HG03378 (cell line): ENCODE measurements around the gene HMGN1.
"Not testable (repeated sequence)": the region's sequence is repeated elsewhere in the genome, so short reads cannot be mapped to it uniquely, and the experiment has no call there.

Source experiments
- ATAC-seq: cut with Tn5 transposase; IDR thresholded peaks from one replicate; pipeline ENCODE4 v1.9.1; 2021; ENCODE audit warnings: mild to moderate bottlenecking, moderate library complexity; ENCODE audit not compliant: unreplicated experiment

Gene HMGN1

DNA sequence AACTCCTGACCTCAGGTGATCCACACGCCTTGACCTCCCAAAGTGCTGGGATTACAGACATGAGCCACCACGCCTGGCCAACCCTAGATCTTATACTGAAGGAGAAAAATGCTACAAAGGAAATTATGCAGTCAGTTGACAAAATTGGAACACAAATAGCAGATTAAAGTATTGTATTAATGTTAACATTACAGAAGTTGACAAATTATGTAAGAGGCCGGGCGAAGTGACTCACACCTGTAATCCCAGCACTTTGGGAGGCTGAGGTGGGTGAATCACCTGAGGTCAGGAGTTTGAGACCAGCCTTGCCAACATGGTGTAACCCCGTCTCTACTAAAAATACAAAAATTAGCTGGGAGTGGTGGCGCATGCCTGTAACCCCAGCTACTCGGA lies 21.0 kb upstream of the HMGN1 start:
- ATAC-seq: not testable (repeated sequence)

DNA sequence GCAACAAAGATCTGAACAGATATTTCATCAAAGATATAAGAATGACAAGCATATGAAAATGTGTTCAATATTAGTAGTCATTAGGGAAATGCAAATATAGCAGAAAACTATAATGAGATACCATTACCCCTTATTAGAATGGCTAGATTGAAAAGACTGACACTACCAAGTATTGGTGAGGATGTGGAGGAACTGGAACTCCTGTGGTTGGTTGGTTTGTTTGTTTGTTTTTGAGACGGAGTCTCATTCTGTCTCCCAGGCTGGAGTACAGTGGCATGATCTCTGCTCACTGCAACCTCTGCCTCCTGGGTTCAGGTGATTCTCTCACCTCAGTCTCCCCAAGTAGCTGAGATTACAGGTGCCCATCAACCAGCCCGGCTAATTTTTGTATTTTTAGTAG lies 18.9 kb upstream of the HMGN1 start:
- ATAC-seq: no peak

DNA sequence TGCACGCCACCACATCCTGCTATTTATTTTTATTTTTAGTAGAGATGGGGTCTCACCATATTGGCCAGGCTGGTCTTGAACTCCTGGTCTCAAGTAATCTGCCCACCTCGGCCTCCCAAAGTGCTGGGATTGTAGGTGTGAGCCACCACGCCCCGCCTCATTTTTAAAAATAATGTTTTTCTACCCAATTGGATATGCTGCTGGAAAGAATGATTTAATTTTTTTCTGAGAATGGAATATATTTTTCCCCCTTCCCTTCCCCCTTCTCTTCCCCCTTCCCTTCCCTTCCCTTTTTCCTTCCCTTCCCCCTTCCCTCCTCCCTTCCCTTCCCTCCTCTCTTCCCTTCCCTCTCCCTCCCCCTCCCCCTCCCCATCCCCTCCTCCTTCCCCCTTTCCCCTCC lies 17.7 kb upstream of the HMGN1 start:
- ATAC-seq: no peak

DNA sequence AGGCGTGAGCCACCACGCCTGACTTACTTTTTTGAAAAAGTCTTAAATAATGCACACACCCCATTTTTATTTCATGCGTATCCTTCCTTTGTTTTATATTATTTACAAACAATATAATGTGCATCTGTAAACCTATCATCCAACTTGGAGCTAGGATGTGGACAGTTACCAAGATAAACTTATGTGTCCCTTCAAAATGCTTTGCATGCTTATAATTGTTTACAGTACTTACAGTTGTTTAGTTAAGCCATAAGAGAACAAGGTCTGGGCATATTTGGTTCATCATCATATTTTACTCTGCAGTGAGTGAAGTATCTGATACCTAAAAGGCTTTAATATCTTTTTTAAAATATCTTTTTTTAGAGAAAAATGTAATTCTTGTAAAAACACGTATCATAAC lies 16.1 kb upstream of the HMGN1 start:
- no peak for ATAC-seq

DNA sequence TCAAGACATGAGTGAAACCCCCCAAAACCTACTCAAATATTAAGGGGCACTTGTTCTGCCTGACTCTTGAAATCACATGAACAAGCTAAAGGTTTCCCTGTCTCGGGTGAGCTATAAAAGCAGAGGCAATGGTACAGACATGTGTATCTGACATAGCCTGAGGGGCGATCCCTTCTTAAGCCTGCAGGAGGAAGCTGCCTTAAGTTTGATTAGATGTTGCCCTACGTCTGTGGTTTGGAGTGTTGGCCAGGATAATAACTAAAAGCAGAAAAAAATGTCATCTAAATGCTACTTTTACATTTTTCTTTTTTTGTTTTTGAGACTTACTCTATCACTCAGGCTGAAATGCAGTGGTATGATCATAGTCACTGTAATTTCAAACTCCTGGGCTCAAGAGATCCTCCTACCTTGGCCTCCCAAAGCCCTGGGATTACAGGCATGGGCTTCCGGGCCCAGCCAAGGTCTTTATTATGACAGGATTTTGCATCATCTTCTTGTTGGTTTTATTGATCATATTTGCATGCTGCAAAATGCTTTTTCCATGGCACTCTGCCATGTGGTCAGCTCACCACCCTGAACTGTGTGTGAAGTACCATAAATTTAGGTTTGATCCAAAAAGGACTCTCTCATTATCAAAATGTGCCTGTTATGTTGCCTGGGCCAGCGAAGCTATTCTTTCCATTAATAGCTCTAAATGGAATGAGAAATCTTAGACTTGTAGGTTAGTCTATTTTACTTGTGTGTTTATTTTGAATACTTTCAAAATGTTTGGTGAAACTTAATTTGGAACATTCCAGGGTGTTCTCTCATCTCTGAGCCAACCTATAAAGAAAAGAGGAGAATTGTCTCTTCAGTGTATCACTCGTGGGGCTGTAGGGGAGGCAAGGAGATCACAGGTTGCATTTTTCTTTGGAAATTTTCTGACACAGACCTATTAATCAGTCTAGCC lies 15.0 kb upstream of the HMGN1 start:
- ATAC-seq: no peak

DNA sequence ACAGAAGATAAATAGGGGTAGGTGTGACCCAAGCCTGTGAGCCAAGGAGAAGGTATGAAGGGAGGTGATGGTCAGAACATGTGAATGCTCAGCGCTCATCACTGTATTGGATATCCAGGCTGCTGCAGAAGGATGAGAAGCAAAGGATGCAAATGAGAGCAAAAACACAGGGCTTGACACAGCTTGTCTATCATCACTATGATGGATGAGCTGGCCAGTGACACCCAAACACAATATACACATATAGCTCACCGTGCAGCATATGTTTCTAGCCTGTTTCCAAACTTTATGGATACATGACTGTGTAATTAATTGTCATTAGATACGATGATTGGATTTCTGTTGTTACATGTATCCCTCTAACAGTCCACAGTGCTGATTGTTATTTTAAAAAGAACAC lies 13.8 kb upstream of the HMGN1 start:
- ATAC-seq: no peak

DNA sequence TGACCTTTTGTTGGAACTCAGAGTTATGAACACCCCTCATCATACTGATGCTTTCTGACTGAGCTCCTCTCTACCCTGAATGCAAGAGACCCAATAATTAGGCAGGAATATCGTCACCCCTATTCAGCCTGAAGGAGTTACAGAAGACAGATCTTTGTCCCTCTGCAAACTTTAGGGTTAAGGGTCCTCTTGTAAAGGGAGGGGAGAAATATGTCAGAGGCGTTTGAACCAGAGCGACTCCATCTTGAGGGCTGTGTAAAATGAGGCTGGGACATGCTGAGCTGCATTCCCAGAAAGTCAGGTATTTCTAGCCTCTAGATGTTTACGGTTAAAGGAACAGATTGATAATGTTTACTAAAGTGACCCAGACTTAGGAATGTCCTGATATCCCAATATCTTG lies 10.5 kb upstream of the HMGN1 start:
- ATAC-seq: no peak

DNA sequence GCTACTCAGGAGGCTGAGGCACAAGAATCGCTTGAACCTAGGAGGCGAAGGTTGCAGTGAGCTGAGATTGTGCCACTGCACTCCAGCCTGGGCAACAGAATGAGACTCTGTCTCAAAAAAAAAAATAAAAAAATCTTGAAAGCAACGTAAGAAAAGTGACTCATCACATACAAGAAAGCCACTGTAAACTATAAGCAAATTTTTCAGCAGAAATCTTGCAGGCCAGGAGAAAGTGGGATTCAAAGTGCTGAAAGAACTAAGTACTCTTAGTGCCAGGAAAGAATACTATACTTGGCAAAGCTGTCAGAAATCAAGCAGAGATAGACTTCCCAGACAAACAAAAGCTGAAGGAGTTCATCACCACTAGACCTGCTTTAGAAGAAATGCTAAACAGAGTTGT lies 4.4 kb upstream of the HMGN1 start:
- ATAC-seq: no peak

DNA sequence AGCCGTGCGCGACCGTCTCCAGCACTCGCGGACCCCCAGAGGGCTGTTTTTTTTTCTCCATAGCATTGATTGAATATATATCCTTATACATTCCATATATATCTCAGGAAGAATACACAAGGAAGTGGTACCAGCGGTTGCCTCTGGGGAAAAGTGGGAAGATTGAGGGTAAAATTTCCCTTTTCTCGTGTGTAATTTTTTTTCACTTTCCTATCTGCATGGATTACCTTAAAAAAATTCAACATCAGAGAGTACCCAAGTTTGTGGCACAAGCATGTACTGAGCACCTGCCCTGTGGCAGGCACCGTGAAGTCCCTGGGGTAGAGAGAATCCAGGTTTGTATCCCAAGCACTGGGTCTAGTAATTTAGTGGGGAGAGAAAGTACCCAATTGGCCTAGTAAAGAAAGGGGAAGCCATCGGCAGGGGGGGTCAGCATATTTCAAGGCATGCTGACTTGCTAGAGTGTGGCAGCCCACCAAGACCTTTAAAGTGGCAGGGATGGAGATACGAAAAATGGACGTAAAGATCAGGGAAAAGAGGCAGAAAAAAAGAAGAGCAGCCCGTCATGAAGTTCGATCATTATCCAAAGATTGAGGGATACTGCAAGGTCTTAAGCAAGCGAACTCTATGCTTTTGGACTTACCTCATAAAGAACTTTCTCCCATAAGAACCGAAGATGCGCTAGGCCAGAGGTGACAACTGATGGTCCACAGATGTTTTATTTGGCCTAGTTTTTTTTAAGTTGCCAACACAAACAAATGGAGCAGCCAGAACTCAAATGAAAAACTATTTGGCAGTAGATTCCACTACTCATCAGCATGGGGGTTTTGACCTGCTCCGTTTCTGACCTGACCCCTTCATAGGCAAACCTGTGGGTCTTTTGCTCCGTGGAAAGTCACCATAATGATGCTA lies 1.5 kb upstream of the HMGN1 start:
- no peak for ATAC-seq

DNA sequence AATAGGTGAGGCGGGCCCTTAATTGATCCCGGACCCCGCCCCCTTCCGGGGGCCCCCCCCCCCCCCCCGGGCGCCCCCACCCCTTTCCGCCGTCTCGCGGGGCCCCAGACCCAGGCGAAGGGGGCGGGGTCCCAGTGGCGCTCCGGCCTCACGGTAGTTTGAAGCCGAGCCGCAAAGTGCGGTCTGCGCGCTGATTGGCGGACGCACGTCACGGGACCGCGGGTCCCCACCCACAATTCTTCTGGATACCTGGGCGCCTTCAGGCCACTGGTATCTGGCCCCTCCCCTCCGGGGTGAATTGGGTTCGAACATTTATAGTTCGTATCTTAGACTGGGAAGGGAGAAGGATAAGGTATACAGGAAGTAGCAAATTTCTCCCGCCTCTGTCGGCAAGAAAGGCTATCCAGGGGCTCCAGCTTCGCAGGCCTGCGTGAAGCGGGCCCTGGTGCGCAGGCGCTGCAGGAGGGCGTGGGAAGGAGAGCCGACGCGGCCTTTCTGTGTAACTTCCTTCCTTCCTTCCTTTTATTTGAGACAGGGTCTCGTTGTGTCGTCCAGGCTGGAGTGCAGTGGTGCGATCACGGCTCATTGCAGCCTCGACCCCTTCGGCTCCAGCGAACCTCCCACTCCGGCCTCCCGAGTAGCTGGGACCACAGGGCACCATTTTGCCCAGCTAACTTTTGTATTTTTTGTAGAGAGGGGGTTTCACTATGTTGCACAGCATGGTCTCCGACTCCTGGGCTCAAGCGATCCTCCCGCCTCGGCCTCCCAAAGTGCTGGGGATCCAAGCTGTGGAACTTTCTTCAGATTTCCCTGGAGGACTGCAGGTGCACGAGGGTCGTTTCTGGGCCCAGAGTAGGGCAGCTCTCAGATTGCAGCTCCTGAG lies 564 bp upstream of the HMGN1 start:
- peak; percentile 89 for ATAC-seq

DNA sequence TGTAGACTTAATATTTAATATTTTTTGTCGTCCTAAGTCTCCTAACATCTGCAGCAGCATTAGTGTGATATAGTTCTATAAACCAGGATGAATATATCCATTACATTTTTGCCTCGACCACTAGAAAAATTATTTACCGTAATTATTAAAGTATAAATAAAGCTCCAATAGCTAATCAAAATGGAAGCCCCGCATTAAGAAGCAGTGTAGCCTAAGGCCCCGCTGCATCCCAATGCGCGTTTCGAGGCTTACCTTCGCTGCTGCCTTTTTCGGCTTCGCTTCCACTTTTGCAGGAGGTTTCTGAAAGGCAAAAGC lies 891 bp downstream of the HMGN1 start:
- peak; percentile 1 for ATAC-seq

DNA sequence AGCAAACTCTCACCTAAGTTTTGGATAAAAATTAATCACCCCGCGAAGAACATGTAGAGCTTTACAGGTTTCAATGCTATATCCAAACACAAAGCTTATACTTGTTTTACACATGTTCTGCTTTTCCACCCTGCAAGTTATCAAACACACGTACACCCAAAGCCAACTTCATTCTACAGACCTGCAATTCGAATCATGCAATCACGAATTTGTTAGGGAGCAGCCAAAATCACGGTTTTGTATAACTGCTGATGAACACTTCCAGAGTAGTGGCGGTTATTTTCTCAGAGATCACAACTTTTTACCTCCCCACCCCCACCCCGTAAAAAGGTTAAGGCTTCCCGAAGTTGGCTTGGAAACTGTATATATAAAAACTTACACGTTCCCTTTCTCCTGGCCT lies 1.4 kb downstream of the HMGN1 start:
- ATAC-seq: no peak

DNA sequence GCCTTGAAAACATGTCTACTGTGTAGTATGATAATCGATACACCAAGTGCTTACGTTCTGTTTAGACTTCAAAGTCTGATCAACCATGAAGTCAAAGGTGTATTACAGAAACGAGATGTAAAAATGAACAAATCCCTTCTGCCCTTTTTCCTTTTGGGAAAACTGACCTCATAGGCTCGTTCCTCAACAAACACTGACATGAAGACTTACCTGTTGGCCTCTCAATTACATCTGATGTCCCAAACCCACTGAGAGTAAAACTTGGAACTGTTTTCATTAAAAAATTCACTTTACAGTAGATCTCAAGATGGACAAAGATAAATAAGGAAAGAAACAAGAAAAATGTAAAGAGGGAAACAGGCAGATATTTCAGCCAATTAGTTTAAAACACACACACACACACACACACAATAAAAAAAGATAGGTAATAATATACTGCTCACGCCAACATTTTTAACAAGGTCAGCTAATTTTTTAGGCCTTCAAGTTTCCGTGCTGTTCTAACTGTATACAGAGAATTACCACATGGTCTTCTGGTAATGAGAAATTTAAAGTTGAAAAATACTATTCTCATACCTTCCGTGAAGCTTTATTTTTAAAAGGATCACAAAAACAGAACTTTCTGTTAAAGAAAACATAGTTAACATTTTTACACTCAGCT lies 2.1 kb downstream of the HMGN1 start:
- ATAC-seq: no peak

DNA sequence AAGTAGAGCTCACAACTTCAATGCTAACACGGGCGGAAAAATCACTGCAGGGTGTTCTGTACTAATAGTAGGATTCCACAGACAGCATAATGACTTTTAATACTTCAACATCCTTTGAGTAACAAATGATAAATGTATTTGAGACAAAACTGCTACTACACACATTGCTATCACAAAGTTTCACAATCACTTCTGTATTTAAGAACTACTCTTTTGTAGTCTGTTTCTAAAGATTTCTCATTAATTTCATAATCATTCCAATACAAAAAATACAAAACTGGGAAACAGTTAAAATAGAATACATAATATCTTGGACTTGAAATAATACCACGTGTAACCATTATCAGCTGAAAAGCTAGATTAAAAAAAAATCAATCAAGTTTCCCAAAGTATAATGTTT lies 2.7 kb downstream of the HMGN1 start:
- no peak for ATAC-seq

DNA sequence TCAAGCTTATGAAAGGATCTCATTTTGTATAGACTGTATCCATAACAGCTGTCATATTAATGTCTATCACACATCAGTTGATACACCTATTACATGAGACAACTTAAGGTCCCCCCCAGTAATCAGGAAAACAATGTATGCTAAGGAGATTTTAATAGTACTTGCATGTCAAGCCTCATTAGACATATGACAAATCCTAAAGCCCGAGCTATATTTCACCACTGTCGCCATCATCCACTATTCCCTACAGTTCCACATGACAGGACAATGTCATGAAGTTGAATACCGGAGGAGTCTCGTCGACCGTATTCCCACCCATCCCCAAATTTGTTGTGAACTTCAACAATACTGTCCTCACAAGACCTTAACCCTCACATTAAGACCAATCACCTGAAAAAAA lies 3.4 kb downstream of the HMGN1 start:
- no peak for ATAC-seq

DNA sequence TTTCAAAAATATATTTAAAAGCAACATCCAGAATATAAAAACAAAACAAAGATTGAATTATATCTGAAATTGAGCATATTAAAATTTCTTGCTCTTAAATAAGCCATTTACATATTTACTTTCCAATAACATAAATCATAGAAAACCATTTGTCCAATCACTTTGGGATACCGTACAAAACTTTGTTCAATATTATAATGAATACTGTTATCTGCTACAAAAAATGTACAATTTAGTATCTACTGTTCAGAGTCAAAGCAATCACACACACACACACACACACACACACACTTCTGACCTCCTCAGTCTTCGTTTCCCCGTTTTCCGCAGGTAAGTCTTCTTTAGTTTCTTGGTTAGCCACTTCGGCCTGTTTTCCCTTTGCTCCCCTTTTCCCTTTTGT lies 4.0 kb downstream of the HMGN1 start:
- ATAC-seq: no peak

DNA sequence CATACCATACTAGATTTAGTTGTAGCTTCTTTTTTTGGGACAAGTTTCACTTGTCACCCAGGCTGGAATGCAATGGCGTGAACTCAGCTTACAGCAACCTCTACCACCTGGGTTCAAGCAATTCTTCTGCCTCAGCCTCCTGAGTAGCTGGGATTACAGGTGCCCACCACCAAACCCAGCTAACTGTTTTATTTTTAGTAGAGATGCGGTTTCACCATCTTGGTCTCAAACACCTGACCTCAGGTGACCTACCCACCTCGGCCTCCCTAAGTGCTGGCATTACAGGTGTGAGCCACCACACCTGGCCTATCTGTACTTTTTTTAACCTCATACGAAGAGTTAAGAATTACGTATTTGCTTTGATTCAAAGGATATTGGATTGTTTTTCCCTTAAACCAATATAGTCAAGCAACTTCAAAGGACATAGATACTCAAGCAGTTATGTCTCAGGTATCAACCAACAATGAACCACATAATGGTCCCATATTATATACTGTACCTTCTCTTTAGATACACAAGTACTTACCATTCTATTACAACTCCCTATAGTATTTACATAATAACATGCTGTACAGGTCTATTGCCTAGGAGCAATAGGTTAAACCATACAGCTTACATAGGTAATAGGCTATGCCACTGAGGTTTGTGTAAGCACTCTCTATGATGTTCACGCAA lies 7.5 kb downstream of the HMGN1 start:
- ATAC-seq: no peak

DNA sequence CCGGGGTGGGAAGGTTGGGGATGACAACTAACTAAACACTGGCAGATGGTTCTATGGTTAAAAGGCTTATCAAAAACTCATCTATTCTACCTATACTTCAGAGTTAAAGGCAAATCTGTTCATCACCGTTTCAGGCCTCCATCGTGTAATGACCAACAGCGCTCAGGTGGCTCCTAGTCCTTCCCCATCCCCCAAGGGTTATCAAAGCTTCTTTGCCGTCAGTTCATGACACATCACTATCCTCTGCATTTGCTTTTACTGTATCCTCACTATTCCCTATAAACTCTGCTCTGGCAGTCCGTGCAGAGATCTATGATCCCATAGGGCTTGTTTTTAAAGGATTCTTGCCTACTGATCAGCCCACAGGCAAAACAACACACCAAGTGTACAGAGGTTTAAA lies 8.2 kb downstream of the HMGN1 start:
- ATAC-seq: no peak

DNA sequence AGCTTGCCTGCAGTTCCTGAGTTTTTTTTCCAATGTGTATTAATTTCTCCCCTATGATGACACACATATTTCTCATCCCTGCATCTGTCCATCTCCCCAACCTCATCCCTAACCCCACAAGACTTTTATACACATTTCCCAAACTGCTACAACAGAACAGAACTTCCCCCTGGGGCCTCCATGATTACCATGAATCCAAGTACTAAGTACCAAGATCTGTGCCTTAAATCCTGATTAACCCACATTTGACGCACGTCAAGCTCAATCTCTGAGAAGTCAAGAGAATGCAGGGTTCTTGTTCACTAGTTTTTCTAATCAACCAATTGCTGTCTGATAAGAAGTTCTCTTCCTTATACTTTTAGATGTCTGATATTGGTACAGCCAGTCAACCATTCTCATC lies 9.7 kb downstream of the HMGN1 start:
- no peak for ATAC-seq

DNA sequence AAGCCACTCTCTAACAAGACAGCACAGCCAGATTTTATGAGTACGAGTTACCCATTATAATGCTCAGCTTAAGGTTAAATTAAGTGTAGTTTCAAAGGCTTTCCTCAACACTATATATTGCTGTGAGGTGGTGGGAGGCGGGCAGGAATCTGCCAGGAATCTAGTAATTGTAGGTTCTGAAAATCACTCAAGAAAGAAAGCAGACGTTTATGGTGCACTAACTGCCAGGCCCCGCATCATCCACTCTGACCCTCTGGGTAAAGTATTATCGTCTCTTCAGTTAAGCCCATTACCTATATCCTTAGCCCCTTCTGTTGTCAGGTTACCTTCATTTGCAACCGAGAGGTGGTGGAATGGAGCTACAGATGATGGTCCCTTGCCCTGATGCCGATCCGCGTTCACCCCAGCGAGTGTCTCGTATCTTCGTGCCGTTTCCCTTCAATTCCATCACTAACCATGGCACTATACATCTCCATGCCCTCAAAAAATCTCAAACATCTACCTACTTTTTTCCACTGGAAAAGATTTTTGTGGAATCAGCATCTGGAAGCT lies 12.4 kb downstream of the HMGN1 start:
- no peak for ATAC-seq
